DND-41 (cell line): ENCODE measurements around the gene TMPRSS9.
A peak's percentile ranks its signal among the peaks of the same experiment; 100 is the strongest.
"Not testable (repeated sequence)": the region's sequence is repeated elsewhere in the genome, so short reads cannot be mapped to it uniquely, and the experiment has no call there.

ENCODE experiments used
- ATAC-seq: fragments of 200-7000 bp; cut with Tn5 transposase; 3 replicates; pipeline ENCODE4 v1.9.1; 2021; ENCODE audit warnings: low read depth; ENCODE audit not compliant: insufficient read depth
- DNase-seq: peaks from one replicate; pipeline ENCODE4 v3.0.0-alpha.2; 2020
- H2AFZ ChIP-seq: 2 replicates; pipeline ENCODE4 v1.6.0; 2012; ENCODE audit warnings: low read depth, low read length
- H3K27ac ChIP-seq: 2 replicates; pipeline ENCODE4 v1.5.1; 2012; ENCODE audit warnings: low read length, inconsistent platforms
- H3K27me3 ChIP-seq: fragments of 200-600 bp; sonication (generic); 2 replicates; pipeline ENCODE4 v1.6.0; 2012; ENCODE audit warnings: low read length, mild to moderate bottlenecking, inconsistent platforms; ENCODE audit not compliant: insufficient read depth, poor library complexity
- H3K36me3 ChIP-seq: 2 replicates; pipeline ENCODE4 v1.5.1; 2012; ENCODE audit warnings: low read length, inconsistent platforms; ENCODE audit not compliant: insufficient read depth
- H3K4me1 ChIP-seq: 2 replicates; pipeline ENCODE4 v1.5.1; 2012; ENCODE audit warnings: mild to moderate bottlenecking, low read length; ENCODE audit not compliant: insufficient read depth
- H3K4me2 ChIP-seq: 2 replicates; pipeline ENCODE4 v1.6.0; 2012; ENCODE audit warnings: mild to moderate bottlenecking, moderate library complexity, low read length, inconsistent platforms; ENCODE audit not compliant: insufficient read depth
- H3K4me3 ChIP-seq, 2 experiments: fragments of 200-600 bp in 1 of 2; shearing (Covaris generic) in 1 of 2; 2 replicates each; pipeline ENCODE4 v1.5.1; 2012 to 2016; ENCODE audit warnings: inconsistent platforms in 2 of 2, low read length in 2 of 2, mild to moderate bottlenecking in 2 of 2, low read depth in 1 of 2, moderate library complexity in 1 of 2
- H3K79me2 ChIP-seq: 2 replicates; pipeline ENCODE4 v1.6.0; 2012; ENCODE audit warnings: low read length, inconsistent platforms; ENCODE audit not compliant: insufficient read depth
- H3K9ac ChIP-seq: 2 replicates; pipeline ENCODE4 v1.6.0; 2012; ENCODE audit warnings: low read depth, mild to moderate bottlenecking, inconsistent platforms, low read length, moderate library complexity
- H3K9me3 ChIP-seq: 2 replicates; pipeline ENCODE4 v1.5.1; 2012; ENCODE audit warnings: low read length, moderate library complexity, mild to moderate bottlenecking, inconsistent platforms; ENCODE audit not compliant: insufficient read depth, severe bottlenecking
- H4K20me1 ChIP-seq: 2 replicates; pipeline ENCODE4 v1.6.0; 2012; ENCODE audit warnings: low read length; ENCODE audit not compliant: insufficient read depth
- EZH2 ChIP-seq: IDR thresholded peaks from 3 replicates; pipeline ENCODE4 v1.6.1; 2012; ENCODE audit warnings: borderline replicate concordance, low read depth, mild to moderate bottlenecking, moderate library complexity, low read length, inconsistent platforms; ENCODE audit not compliant: severe bottlenecking
- TF ChIP-seq, protein P1 (sequence below): IDR thresholded peaks from 2 replicates; pipeline ENCODE4 v1.5.1; 2012; ENCODE audit warnings: borderline replicate concordance, low read length, moderate library complexity, mild to moderate bottlenecking; ENCODE audit not compliant: poor library complexity, severe bottlenecking; ENCODE audit errors: extremely low read depth

The TMPRSS9 gene

DNA sequence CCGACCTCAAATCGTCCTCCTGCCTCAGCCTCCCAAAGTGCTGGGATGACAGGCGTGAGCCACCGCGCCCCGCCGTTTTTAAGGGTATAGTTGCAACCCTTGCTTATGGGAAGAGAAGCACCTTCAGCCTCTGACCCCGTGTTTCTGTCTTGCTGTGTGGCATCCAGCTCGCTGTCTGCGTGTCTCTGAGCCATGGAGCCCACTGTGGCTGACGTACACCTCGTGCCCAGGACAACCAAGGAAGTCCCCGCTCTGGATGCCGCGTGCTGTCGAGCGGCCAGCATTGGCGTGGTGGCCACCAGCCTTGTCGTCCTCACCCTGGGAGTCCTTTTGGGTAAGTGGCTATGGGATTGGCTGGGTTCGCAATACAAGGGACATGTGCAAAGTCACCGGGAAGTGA is 29.5 kb downstream of the TMPRSS9 start:
- H3K27me3 ChIP-seq, result no peaks in the 10 kb centered on the region
- no peaks in the 10 kb centered on the region for H3K9me3 ChIP-seq
- H3K4me2 ChIP-seq, result no peak overlapping the region
- no peak for TF ChIP-seq EZH2
- TF ChIP-seq, protein P1, sequence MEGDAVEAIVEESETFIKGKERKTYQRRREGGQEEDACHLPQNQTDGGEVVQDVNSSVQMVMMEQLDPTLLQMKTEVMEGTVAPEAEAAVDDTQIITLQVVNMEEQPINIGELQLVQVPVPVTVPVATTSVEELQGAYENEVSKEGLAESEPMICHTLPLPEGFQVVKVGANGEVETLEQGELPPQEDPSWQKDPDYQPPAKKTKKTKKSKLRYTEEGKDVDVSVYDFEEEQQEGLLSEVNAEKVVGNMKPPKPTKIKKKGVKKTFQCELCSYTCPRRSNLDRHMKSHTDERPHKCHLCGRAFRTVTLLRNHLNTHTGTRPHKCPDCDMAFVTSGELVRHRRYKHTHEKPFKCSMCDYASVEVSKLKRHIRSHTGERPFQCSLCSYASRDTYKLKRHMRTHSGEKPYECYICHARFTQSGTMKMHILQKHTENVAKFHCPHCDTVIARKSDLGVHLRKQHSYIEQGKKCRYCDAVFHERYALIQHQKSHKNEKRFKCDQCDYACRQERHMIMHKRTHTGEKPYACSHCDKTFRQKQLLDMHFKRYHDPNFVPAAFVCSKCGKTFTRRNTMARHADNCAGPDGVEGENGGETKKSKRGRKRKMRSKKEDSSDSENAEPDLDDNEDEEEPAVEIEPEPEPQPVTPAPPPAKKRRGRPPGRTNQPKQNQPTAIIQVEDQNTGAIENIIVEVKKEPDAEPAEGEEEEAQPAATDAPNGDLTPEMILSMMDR, result no peak
- H3K4me1 ChIP-seq, result peaks cover 3% of the 10 kb centered on the region
- no peaks in the 10 kb centered on the region for H4K20me1 ChIP-seq
- no peak overlapping the region for H3K27ac ChIP-seq
- H3K36me3 ChIP-seq, result no peaks in the 10 kb centered on the region
- DNase-seq (no peak), ATAC-seq (no peak)
- no peaks in the 10 kb centered on the region for H3K79me2 ChIP-seq
- no peak overlapping the region for H3K9ac ChIP-seq
- no peak overlapping the region for H2AFZ ChIP-seq
- H3K4me3 ChIP-seq, result no peak overlapping the region

DNA sequence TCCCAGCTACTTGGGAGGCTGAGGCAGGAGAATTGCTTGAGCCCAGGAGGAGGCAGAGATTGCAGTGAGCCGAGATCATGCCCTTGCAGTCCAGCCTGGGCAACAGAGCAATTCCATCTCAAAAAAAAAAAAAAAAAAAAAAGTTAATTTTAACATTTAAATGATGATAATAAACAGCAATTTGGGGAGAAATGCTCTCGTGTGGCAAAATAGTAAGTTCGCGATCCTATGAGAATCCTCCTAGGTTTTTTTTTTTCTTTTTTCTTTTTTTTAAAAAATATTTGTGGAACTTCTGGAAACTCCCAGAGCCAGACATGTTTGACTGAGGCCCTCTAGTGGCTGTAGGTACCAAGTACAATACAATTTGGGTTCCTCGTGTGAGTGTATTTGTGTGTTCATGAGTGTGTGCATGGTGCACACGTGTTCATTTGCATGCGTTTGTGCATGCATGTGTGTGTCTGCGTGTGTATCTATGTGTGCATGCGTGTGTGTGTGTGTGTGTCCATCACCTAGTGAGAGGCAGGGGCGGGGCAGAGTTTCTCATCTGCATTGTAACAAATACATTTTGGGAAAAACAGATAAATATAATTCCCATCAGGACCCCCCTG is 31.2 kb downstream of the TMPRSS9 start:
- H3K4me1 ChIP-seq, result peaks cover 3% of the 10 kb centered on the region
- no peak overlapping the region for H3K27ac ChIP-seq
- DNase-seq (peak; percentile 65), ATAC-seq (peak; percentile 76)
- TF ChIP-seq EZH2, result no peak
- TF ChIP-seq, protein P1, result peak; percentile 89
- no peaks in the 10 kb centered on the region for H3K36me3 ChIP-seq
- H4K20me1 ChIP-seq, result no peaks in the 10 kb centered on the region
- no peaks in the 10 kb centered on the region for H3K79me2 ChIP-seq
- no peak overlapping the region for H3K4me3 ChIP-seq
- H3K9ac ChIP-seq, result no peak overlapping the region
- no peaks in the 10 kb centered on the region for H3K27me3 ChIP-seq
- H3K9me3 ChIP-seq, result no peaks in the 10 kb centered on the region
- H2AFZ ChIP-seq, result no peak overlapping the region
- H3K4me2 ChIP-seq, result peak overlapping the region; percentile 32; the same call in 1 of the 2 replicates

DNA sequence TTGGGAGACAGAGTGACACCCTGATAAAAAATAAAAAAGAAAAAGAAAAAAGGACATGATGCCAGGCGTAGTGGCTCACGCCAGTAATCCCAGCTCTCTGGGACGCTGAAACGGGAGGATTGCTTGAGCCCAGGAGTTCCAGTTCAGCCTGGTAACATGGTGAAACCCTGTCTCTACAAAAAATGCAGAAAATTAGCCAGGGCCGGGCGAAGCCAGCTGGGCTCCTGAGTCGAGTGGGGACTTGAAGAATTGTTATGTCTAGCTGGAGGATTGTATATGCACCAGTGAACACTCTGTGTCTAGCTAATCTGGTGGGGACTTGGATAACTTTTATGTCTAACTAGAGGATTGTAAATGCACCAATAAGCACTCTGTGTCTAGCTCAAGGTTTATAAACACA is 32.3 kb downstream of the TMPRSS9 start:
- Histone ChIP-seq H2AFZ (no peak overlapping the region), H3K79me2 (no peaks in the 10 kb centered on the region), H3K36me3 (no peaks in the 10 kb centered on the region), H3K27me3 (no peaks in the 10 kb centered on the region), H3K27ac (no peak overlapping the region), H3K9ac (no peak overlapping the region), H3K4me3 (no peak overlapping the region), H4K20me1 (no peaks in the 10 kb centered on the region), H3K4me2 (no peak overlapping the region), H3K9me3 (no peaks in the 10 kb centered on the region), H3K4me1 (peaks cover 3% of the 10 kb centered on the region)
- ATAC-seq (no peak), DNase-seq (no peak)
- TF ChIP-seq, protein P1, result no peak
- TF ChIP-seq EZH2, result no peak

DNA sequence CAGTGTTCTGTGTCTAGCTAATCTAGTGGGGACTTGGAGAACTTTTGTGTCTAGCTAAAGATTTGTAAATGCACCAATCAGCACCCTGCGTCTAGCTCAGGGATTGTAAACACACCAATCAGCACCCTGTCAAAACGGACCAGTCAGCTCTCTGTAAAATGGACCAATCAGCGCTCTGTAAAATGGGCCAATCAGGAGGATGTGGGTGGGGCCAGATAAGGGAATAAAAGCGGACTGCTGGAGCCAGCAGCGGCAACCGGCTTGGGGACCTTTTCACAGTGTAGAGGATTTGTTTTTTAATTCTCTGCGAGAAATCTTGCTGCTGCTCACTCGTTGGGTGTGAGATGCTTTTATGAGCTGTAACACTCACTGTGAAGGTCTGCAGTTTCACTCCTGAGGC is 32.8 kb downstream of the TMPRSS9 start:
- H3K9ac ChIP-seq, H3K9me3 ChIP-seq, H3K27ac ChIP-seq, H3K4me2 ChIP-seq, H3K27me3 ChIP-seq, H3K4me3 ChIP-seq, H3K36me3 ChIP-seq, H3K79me2 ChIP-seq, H3K4me1 ChIP-seq, H4K20me1 ChIP-seq, H2AFZ ChIP-seq: not testable (repeated sequence)
- ATAC-seq (peak; percentile 24; the same call in 1 of the 3 replicates), DNase-seq (peak; percentile 55)
